ENCODE measurements around the gene CNTFR. TPM values are rescaled to one million over a fixed set of nuclear protein-coding genes. Genes with fewer than 3 reads are reported as not detected.
"Not testable (repeated sequence)": the region's sequence is repeated elsewhere in the genome, so short reads cannot be mapped to it uniquely, and the experiment has no call there.

CNTFR gene
- total and polyA plus RNA-seq, 2 donors (not counting 1 experiment from before 2014, with no cell fraction given) = not detected

- CTCF ChIA-PET = no interaction called here
- H3K4me3 Mint-ChIP-seq = no peak overlapping the region
- POLR2A ChIA-PET = no interaction called here
Measured at GRCh38 chr9:34540827-34541226, 48.7 kb downstream of the CNTFR start.

GRCh38 chr9:34536685-34537084, 52.8 kb downstream of the CNTFR start:
- Histone ChIP-seq H3K4me3 (ENCODE audit: control extremely low read depth in 1 of 5, extremely low read depth in 1 of 5, insufficient read depth in 1 of 5, low read depth in 2 of 5, low read length in 4 of 5) (no peak overlapping the region), H3K9me3 (ENCODE audit: control extremely low read depth in 1 of 3, control insufficient read depth in 2 of 3, insufficient read depth in 1 of 3, low read length in 2 of 3) (peaks cover 0 to 14% (median 0%) of the 10 kb centered on the region in 3 donors), H3K9ac (ENCODE audit: low read length) (no peak overlapping the region), H4K20me1 (ENCODE audit: control insufficient read depth, insufficient read depth, low read length, poor library complexity, severe bottlenecking) (no peaks in the 10 kb centered on the region), H2AFZ (ENCODE audit: insufficient read depth, low read depth, low read length, poor library complexity, severe bottlenecking) (no peak overlapping the region), H3K27me3 (replicated peaks in 1 of 4; ENCODE audit: control extremely low read depth in 1 of 4, control insufficient read depth in 3 of 4, insufficient read depth in 4 of 4, low read length in 3 of 4) (peaks cover 0 to 27% (median 9%) of the 10 kb centered on the region in 4 experiments), H3K36me3 (replicated peaks in 1 of 2; ENCODE audit: control extremely low read depth in 1 of 2, control insufficient read depth in 1 of 2, extremely low read depth in 1 of 2, insufficient read depth in 2 of 2, low read length in 1 of 2) (no peaks in the 10 kb centered on the region), H3K4me1 (ENCODE audit: control insufficient read depth in 2 of 2, insufficient read depth in 2 of 2, low read length in 2 of 2) (no peaks in the 10 kb centered on the region), H3K4me2 (replicated peaks; ENCODE audit: low read depth, low read length, poor library complexity, severe bottlenecking) (no peak overlapping the region), H3K79me2 (ENCODE audit: control insufficient read depth, insufficient read depth, low read length) (no peaks in the 10 kb centered on the region), H3K27ac (ENCODE audit: low read length in 2 of 2) (no peak overlapping the region)
- Mint-ChIP-seq H3K9me3 (ENCODE audit: insufficient read depth) (no peaks in the 10 kb centered on the region), H3K4me3 (no peak overlapping the region), H3K4me1 (no peaks in the 10 kb centered on the region), H3K27ac (no peak overlapping the region), H3K27me3 (peaks cover 36% of the 10 kb centered on the region)
- ChIA-PET CTCF (no interaction called here), POLR2A (no interaction called here)
- no peak for DNase-seq
- no peak for ATAC-seq (ENCODE audit: low read depth)
- TF ChIP-seq CTCF (IDR thresholded peaks at IDR 0.05) = no peak
- TF ChIP-seq EZH2 (IDR thresholded peaks at IDR 0.05; ENCODE audit: borderline replicate concordance, insufficient read depth, low read depth, low read length, poor library complexity, severe bottlenecking) = no peak
- intact Hi-C loops (cut with micrococcal nuclease) = no loop called here
- WGBS (ENCODE audit: insufficient coverage) = 64% methylated on average over 7 of the region's 7 CpGs

More at GRCh38 chr9:34540827-34541226, 48.7 kb downstream of the CNTFR start:
- Histone ChIP-seq H3K4me1 (ENCODE audit: control insufficient read depth in 2 of 2, insufficient read depth in 2 of 2, low read length in 2 of 2) (no peaks in the 10 kb centered on the region), H3K4me3 (ENCODE audit: control extremely low read depth in 1 of 5, extremely low read depth in 1 of 5, insufficient read depth in 1 of 5, low read depth in 2 of 5, low read length in 4 of 5) (no peak overlapping the region), H3K27ac (ENCODE audit: low read length in 2 of 2) (no peak overlapping the region), H3K79me2 (ENCODE audit: control insufficient read depth, insufficient read depth, low read length) (no peaks in the 10 kb centered on the region), H3K27me3 (replicated peaks in 1 of 4; ENCODE audit: control extremely low read depth in 1 of 4, control insufficient read depth in 3 of 4, insufficient read depth in 4 of 4, low read length in 3 of 4) (peaks cover 0 to 9% (median 0%) of the 10 kb centered on the region in 4 experiments), H3K9me3 (ENCODE audit: control extremely low read depth in 1 of 3, control insufficient read depth in 2 of 3, insufficient read depth in 1 of 3, low read length in 2 of 3) (no peaks in the 10 kb centered on the region), H3K9ac (ENCODE audit: low read length) (no peak overlapping the region), H3K36me3 (replicated peaks in 1 of 2; ENCODE audit: control extremely low read depth in 1 of 2, control insufficient read depth in 1 of 2, extremely low read depth in 1 of 2, insufficient read depth in 2 of 2, low read length in 1 of 2) (no peaks in the 10 kb centered on the region), H3K4me2 (replicated peaks; ENCODE audit: low read depth, low read length, poor library complexity, severe bottlenecking) (no peak overlapping the region), H4K20me1 (ENCODE audit: control insufficient read depth, insufficient read depth, low read length, poor library complexity, severe bottlenecking) (no peaks in the 10 kb centered on the region), H2AFZ (ENCODE audit: insufficient read depth, low read depth, low read length, poor library complexity, severe bottlenecking) (no peak overlapping the region)
- intact Hi-C loops (cut with micrococcal nuclease) = no loop called here
- Mint-ChIP-seq H3K27me3 (peaks cover 27% of the 10 kb centered on the region), H3K9me3 (ENCODE audit: insufficient read depth) (no peaks in the 10 kb centered on the region), H3K27ac (no peak overlapping the region), H3K4me1 (no peaks in the 10 kb centered on the region)
- 43% methylated on average over 1 of the region's 2 CpGs for WGBS (ENCODE audit: insufficient coverage)
- TF ChIP-seq EZH2 (IDR thresholded peaks at IDR 0.05; ENCODE audit: borderline replicate concordance, insufficient read depth, low read depth, low read length, poor library complexity, severe bottlenecking) (no peak), CTCF (IDR thresholded peaks at IDR 0.05) (no peak)
- no peak for ATAC-seq (ENCODE audit: low read depth)
- no peak for DNase-seq

DNA sequence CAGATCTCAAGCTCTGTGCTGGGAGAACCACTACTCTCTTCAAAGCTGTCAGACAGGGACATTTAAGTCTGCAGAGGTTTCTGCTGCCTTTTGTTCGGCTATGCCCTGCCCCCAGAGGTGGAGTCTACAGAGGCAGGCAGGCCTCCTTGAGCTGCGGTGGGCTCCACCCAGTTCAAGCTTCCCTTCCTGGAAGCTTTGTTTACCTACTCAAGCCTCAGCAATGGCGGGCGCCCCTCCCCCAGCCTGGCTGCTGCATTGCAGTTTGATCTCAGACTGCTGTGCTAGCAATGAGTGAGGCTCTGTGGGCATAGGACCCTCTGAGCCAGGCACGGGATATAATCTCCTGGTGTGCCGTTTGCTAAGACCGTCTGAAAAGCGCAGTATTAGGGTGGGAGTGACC, 57.5 kb downstream of the CNTFR start:
- not testable (repeated sequence) for H3K4me2 ChIP-seq (replicated peaks; ENCODE audit: low read depth, low read length, poor library complexity, severe bottlenecking); H3K9ac ChIP-seq (ENCODE audit: low read length)
- H3K27me3 ChIP-seq (replicated peaks in 1 of 4; ENCODE audit: control extremely low read depth in 1 of 4, control insufficient read depth in 3 of 4, insufficient read depth in 4 of 4, low read length in 3 of 4) = peaks cover 0 to 20% (median 9%) of the 10 kb centered on the region in 4 experiments

More for the DNA sequence above, 57.5 kb downstream of the CNTFR start:
- H3K9me3 Mint-ChIP-seq (ENCODE audit: insufficient read depth); H3K4me1 ChIP-seq (ENCODE audit: control insufficient read depth in 2 of 2, insufficient read depth in 2 of 2, low read length in 2 of 2); H3K4me3 Mint-ChIP-seq; POLR2A ChIA-PET; H4K20me1 ChIP-seq (ENCODE audit: control insufficient read depth, insufficient read depth, low read length, poor library complexity, severe bottlenecking); H3K27ac ChIP-seq (ENCODE audit: low read length in 2 of 2); H3K27ac Mint-ChIP-seq; CTCF ChIA-PET; H3K4me1 Mint-ChIP-seq; ATAC-seq (ENCODE audit: low read depth); DNase-seq; H3K36me3 ChIP-seq (replicated peaks in 1 of 2; ENCODE audit: control extremely low read depth in 1 of 2, control insufficient read depth in 1 of 2, extremely low read depth in 1 of 2, insufficient read depth in 2 of 2, low read length in 1 of 2); H3K4me3 ChIP-seq (ENCODE audit: control extremely low read depth in 1 of 5, extremely low read depth in 1 of 5, insufficient read depth in 1 of 5, low read depth in 2 of 5, low read length in 4 of 5); H2AFZ ChIP-seq (ENCODE audit: insufficient read depth, low read depth, low read length, poor library complexity, severe bottlenecking); H3K79me2 ChIP-seq (ENCODE audit: control insufficient read depth, insufficient read depth, low read length); intact Hi-C loops (cut with micrococcal nuclease): not testable (repeated sequence)
- 96% methylated on average over 5 of the region's 8 CpGs for WGBS (ENCODE audit: insufficient coverage)
- peaks cover 0 to 14% (median 0%) of the 10 kb centered on the region in 3 donors for H3K9me3 ChIP-seq (ENCODE audit: control extremely low read depth in 1 of 3, control insufficient read depth in 2 of 3, insufficient read depth in 1 of 3, low read length in 2 of 3)
- peaks cover 47% of the 10 kb centered on the region for H3K27me3 Mint-ChIP-seq

Measured in B cell (primary cell).